ENCODE data around the gene OAF.

The OAF gene

GRCh38 chr11:120184946-120185705 lies 25.7 kb upstream of the OAF start:
- 0 out of 2 replicates have a peak, but pooled peaks cover 5% of the 10 kb centered on the region for H3K9me3 ChIP-seq (ENCODE audit: control insufficient read depth, insufficient read depth, low read depth, low read length)
- H3K36me3 ChIP-seq (ENCODE audit: control insufficient read depth, insufficient read depth, low read length), result no peaks in the 10 kb centered on the region
- peaks cover 12% of the 10 kb centered on the region for H3K4me1 ChIP-seq (ENCODE audit: control insufficient read depth, insufficient read depth, low read length)
- H3K27ac ChIP-seq (ENCODE audit: low read depth, low read length), result no peak overlapping the region
- H3K4me3 ChIP-seq (ENCODE audit: low read depth, low read length), result no peak overlapping the region
- peaks cover 37% of the 10 kb centered on the region for H3K27me3 ChIP-seq (ENCODE audit: control insufficient read depth, insufficient read depth, low read length)
- H3K9ac ChIP-seq (ENCODE audit: low read length), result no peak overlapping the region

GRCh38 chr11:120185706-120186455 lies 25.0 kb upstream of the OAF start:
- H3K9me3 ChIP-seq (ENCODE audit: control insufficient read depth, insufficient read depth, low read depth, low read length), result 0 out of 2 replicates have a peak, but pooled peaks cover 5% of the 10 kb centered on the region
- H3K9ac ChIP-seq (ENCODE audit: low read length), result no peak overlapping the region
- H3K27me3 ChIP-seq (ENCODE audit: control insufficient read depth, insufficient read depth, low read length), result peaks cover 33% of the 10 kb centered on the region
- H3K36me3 ChIP-seq (ENCODE audit: control insufficient read depth, insufficient read depth, low read length), result no peaks in the 10 kb centered on the region
- H3K4me1 ChIP-seq (ENCODE audit: control insufficient read depth, insufficient read depth, low read length), result peaks cover 8% of the 10 kb centered on the region; the same call in 1 of the 2 replicates
- no peak overlapping the region for H3K27ac ChIP-seq (ENCODE audit: low read depth, low read length)
- no peak overlapping the region for H3K4me3 ChIP-seq (ENCODE audit: low read depth, low read length)

- Histone ChIP-seq H3K27me3 (ENCODE audit: control insufficient read depth, insufficient read depth, low read length) (peaks cover 27% of the 10 kb centered on the region), H3K27ac (ENCODE audit: low read depth, low read length) (no peak overlapping the region), H3K4me1 (ENCODE audit: control insufficient read depth, insufficient read depth, low read length) (peaks cover 12% of the 10 kb centered on the region; the same call in 1 of the 2 replicates), H3K9ac (ENCODE audit: low read length) (no peak overlapping the region), H3K4me3 (ENCODE audit: low read depth, low read length) (no peak overlapping the region), H3K36me3 (ENCODE audit: control insufficient read depth, insufficient read depth, low read length) (no peaks in the 10 kb centered on the region), H3K9me3 (ENCODE audit: control insufficient read depth, insufficient read depth, low read depth, low read length) (0 out of 2 replicates have a peak, but pooled peaks cover 5% of the 10 kb centered on the region)
These were observed 24.4 kb upstream of the OAF start for GRCh38 chr11:120186456-120186773.

GRCh38 chr11:120186774-120187591 lies 23.8 kb upstream of the OAF start:
- Histone ChIP-seq H3K27me3 (ENCODE audit: control insufficient read depth, insufficient read depth, low read length) (peaks cover 22% of the 10 kb centered on the region), H3K9me3 (ENCODE audit: control insufficient read depth, insufficient read depth, low read depth, low read length) (0 out of 2 replicates have a peak, but pooled peaks cover 5% of the 10 kb centered on the region), H3K27ac (ENCODE audit: low read depth, low read length) (no peak overlapping the region), H3K36me3 (ENCODE audit: control insufficient read depth, insufficient read depth, low read length) (no peaks in the 10 kb centered on the region), H3K9ac (ENCODE audit: low read length) (no peak overlapping the region), H3K4me1 (ENCODE audit: control insufficient read depth, insufficient read depth, low read length) (peaks cover 16% of the 10 kb centered on the region; the same call in 1 of the 2 replicates), H3K4me3 (ENCODE audit: low read depth, low read length) (no peak overlapping the region)

GRCh38 chr11:120188371-120188770 lies 22.5 kb upstream of the OAF start:
- Histone ChIP-seq H3K9me3 (ENCODE audit: control insufficient read depth, insufficient read depth, low read depth, low read length) (0 out of 2 replicates have a peak, but pooled peaks cover 5% of the 10 kb centered on the region), H3K27me3 (ENCODE audit: control insufficient read depth, insufficient read depth, low read length) (peaks cover 18% of the 10 kb centered on the region; the same call in 1 of the 2 replicates), H3K4me3 (ENCODE audit: low read depth, low read length) (no peak overlapping the region), H3K4me1 (ENCODE audit: control insufficient read depth, insufficient read depth, low read length) (peaks cover 18% of the 10 kb centered on the region; the same call in 1 of the 2 replicates), H3K36me3 (ENCODE audit: control insufficient read depth, insufficient read depth, low read length) (no peaks in the 10 kb centered on the region), H3K27ac (ENCODE audit: low read depth, low read length) (no peak overlapping the region), H3K9ac (ENCODE audit: low read length) (no peak overlapping the region)

- Histone ChIP-seq H3K9me3 (ENCODE audit: control insufficient read depth, insufficient read depth, low read depth, low read length) (0 out of 2 replicates have a peak, but pooled peaks cover 5% of the 10 kb centered on the region), H3K4me1 (ENCODE audit: control insufficient read depth, insufficient read depth, low read length) (peaks cover 18% of the 10 kb centered on the region; the same call in 1 of the 2 replicates), H3K9ac (ENCODE audit: low read length) (no peak overlapping the region), H3K4me3 (ENCODE audit: low read depth, low read length) (no peak overlapping the region), H3K27ac (ENCODE audit: low read depth, low read length) (no peak overlapping the region), H3K36me3 (ENCODE audit: control insufficient read depth, insufficient read depth, low read length) (no peaks in the 10 kb centered on the region), H3K27me3 (ENCODE audit: control insufficient read depth, insufficient read depth, low read length) (peaks cover 23% of the 10 kb centered on the region; the same call in 1 of the 2 replicates)
These were observed 21.9 kb upstream of the OAF start for GRCh38 chr11:120188811-120189455.

GRCh38 chr11:120191058-120191457 lies 19.8 kb upstream of the OAF start:
- Histone ChIP-seq H3K36me3 (ENCODE audit: control insufficient read depth, insufficient read depth, low read length) (no peaks in the 10 kb centered on the region), H3K9me3 (ENCODE audit: control insufficient read depth, insufficient read depth, low read depth, low read length) (0 out of 2 replicates have a peak, but pooled peaks cover 5% of the 10 kb centered on the region), H3K9ac (ENCODE audit: low read length) (no peak overlapping the region), H3K4me3 (ENCODE audit: low read depth, low read length) (no peak overlapping the region), H3K27ac (ENCODE audit: low read depth, low read length) (no peak overlapping the region), H3K27me3 (ENCODE audit: control insufficient read depth, insufficient read depth, low read length) (peaks cover 30% of the 10 kb centered on the region; the same call in 1 of the 2 replicates), H3K4me1 (ENCODE audit: control insufficient read depth, insufficient read depth, low read length) (peaks cover 27% of the 10 kb centered on the region; the same call in 1 of the 2 replicates)

- peaks cover 35% of the 10 kb centered on the region for H3K27me3 ChIP-seq (ENCODE audit: control insufficient read depth, insufficient read depth, low read length)
- no peak overlapping the region for H3K4me3 ChIP-seq (ENCODE audit: low read depth, low read length)
- H3K4me1 ChIP-seq (ENCODE audit: control insufficient read depth, insufficient read depth, low read length), result peaks cover 40% of the 10 kb centered on the region
- H3K9me3 ChIP-seq (ENCODE audit: control insufficient read depth, insufficient read depth, low read depth, low read length), result 0 out of 2 replicates have a peak, but pooled peaks cover 5% of the 10 kb centered on the region
- H3K36me3 ChIP-seq (ENCODE audit: control insufficient read depth, insufficient read depth, low read length), result no peaks in the 10 kb centered on the region
- H3K27ac ChIP-seq (ENCODE audit: low read depth, low read length), result no peak overlapping the region
- no peak overlapping the region for H3K9ac ChIP-seq (ENCODE audit: low read length)
These were observed 17.8 kb upstream of the OAF start for GRCh38 chr11:120192831-120193625.

- no peak overlapping the region for H3K9ac ChIP-seq (ENCODE audit: low read length)
- no peak overlapping the region for H3K4me3 ChIP-seq (ENCODE audit: low read depth, low read length)
- no peaks in the 10 kb centered on the region for H3K36me3 ChIP-seq (ENCODE audit: control insufficient read depth, insufficient read depth, low read length)
- H3K27ac ChIP-seq (ENCODE audit: low read depth, low read length), result no peak overlapping the region
- H3K27me3 ChIP-seq (ENCODE audit: control insufficient read depth, insufficient read depth, low read length), result peaks cover 44% of the 10 kb centered on the region
- H3K4me1 ChIP-seq (ENCODE audit: control insufficient read depth, insufficient read depth, low read length), result peaks cover 52% of the 10 kb centered on the region
- H3K9me3 ChIP-seq (ENCODE audit: control insufficient read depth, insufficient read depth, low read depth, low read length), result 0 out of 2 replicates have a peak, but pooled peaks cover 3% of the 10 kb centered on the region
These were observed 16.7 kb upstream of the OAF start for GRCh38 chr11:120194166-120194565.

Measured in HUES6 (cell line).